HG03378 (cell line): ENCODE results near the gene USP35.

ENCODE experiments used
- ATAC-seq: cut with Tn5 transposase; IDR thresholded peaks from one replicate; pipeline ENCODE4 v1.9.1; 2021; ENCODE audit warnings: mild to moderate bottlenecking, moderate library complexity; ENCODE audit not compliant: unreplicated experiment

The USP35 gene

GRCh38 chr11:78188286-78189173, at the start of gene USP35, which contains the start of gene KCTD21:
Gene USP35, plus strand, starts transcription at chr11:78188919. Its CDS starts 7,327 bp downstream, at chr11:78196246.
Gene KCTD21, minus strand, starts transcription at chr11:78188626. Its CDS starts 14,072 bp downstream, at chr11:78174554.
- peak; percentile 93 for ATAC-seq

- ATAC-seq = peak; percentile 89
Measured at GRCh38 chr11:78139422-78140391, 49.0 kb upstream of the USP35 start, which contains the start of gene ALG8. Gene ALG8, minus strand, starts transcription at chr11:78139626. Its CDS starts 38 bp downstream, at chr11:78139588.

DNA sequence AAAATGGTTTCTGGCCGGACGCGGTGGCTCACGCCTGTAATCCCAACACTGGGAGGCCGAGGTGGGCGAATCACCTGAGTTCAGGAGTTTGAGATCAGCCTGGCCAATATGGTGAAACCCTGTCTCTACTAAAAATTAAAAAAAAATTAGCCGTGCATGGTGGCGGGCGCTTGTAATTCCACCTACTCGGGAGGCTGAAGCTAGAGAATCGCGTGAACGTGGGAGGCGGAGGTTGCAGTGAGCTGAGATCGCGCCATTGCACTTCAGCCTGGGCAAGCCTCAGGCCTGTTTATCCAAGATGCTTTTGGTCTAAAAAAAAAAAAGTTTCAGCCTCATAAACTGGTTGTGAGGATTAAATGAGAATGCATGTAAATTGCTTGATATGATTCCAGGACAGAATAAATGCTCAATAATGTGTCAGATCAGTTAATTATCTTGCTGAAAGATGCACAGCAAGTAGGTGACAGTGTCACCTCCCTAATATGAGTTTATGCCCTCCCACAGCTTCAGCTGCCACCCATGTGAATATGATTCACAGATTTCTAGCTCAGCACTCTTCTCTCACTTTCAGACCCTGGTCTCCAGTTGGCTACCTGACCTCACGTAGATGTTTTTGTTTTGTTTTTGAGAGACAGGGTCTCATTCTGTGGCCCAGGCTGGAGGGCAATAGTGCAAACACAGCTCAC, 48.2 kb upstream of the USP35 start:
- ATAC-seq = no peak

DNA sequence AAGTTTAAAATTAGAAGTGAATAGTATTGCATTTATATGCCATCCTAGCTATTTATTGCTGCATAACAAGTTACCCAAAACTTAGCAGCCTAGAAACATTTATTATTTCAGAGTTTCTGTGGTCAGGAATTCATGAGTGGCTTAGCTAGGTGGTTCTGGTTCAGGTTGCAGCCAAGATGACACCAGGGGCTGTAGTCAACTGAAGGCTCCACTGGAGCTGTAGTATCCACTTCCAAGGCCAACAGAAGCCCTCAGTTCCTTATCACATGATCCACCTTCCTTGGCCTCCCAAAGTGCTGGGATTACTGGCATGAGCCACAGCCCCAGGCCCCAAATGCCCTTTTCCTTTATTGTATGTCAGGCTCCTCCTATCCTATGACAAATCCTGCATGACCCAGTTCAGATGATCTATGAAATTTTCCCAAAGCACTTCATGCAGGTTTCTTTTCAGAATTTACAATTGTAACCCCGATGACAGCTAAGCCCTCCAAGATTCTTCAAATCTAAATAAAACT, 43.2 kb upstream of the USP35 start:
- no peak for ATAC-seq

- no peak for ATAC-seq
Measured at GRCh38 chr11:78147807-78148206, 40.9 kb upstream of the USP35 start.

DNA sequence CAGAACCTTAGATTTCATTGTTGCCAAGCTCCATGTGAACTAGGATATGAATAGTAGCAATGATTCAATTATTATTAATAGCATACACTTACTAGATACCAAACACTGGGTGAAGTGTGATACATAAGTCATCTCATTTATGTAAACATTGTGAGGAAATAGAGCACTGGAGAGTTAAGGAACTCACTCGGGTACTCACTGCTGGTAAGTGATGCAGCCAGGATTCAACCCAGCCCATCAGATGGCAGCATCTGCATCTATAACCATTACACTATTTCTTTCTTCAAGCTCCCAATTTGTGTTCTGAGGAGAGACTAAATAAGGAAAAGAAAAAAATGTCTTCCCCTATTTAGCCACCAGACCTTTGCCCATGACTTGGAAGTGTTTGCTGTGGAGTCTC, 39.1 kb upstream of the USP35 start:
- ATAC-seq = no peak

DNA sequence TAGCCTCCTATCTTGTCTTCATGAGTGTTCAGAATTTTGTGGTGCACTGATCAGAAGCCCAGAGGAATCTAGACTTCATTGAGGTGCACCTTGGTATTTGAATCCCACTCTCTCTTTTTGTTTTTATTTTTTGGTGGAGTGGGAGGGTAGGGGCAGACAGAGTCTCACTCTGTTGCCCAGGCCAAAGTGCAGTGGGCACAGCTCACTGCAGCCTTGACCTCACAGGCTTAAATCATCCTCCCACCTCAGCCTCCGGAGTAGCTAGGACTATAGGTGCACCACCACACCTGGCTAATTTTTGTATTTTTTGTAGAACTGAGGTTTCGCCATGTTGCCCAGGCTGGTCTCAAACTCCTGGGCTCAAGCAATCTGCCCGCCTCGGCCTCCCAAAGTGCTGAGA, 38.4 kb upstream of the USP35 start:
- no peak for ATAC-seq

DNA sequence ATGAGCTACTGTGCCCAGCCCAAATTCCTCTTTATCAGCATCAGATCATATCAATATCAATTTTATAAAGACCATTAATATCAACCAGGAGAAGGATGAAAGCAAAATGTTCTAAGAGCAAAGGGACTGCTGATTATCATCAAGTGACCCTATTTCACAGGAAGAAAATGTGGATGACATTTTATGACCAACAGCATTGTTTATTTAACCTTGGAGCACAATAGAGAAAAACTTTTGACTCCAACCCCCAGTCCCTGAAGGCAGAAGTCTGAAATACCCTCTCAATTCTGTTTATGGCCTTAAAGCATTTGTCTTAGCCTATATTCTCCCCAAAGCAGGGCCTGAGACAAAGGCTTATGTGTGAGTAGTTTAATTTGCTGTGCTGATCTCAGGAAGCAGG, 38.0 kb upstream of the USP35 start:
- no peak for ATAC-seq

DNA sequence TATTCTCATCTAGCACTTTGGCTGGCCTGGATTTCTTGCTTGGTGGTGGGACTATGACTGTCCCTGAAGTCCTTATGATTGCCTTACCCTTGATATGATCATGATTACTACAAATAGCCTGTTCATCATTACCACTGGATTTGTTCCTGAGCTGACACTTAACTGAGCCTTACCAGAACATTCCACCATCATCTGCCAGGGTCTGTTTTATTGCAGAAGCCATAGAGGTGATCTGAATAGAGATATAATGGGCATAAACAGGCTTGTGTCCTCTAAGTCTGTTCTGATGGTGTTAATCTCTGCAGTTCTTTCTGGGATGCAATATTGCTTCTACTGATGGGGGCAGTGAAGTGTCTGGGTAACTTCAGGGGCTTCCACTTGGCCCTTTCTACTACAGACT, 36.9 kb upstream of the USP35 start:
- ATAC-seq = no peak

DNA sequence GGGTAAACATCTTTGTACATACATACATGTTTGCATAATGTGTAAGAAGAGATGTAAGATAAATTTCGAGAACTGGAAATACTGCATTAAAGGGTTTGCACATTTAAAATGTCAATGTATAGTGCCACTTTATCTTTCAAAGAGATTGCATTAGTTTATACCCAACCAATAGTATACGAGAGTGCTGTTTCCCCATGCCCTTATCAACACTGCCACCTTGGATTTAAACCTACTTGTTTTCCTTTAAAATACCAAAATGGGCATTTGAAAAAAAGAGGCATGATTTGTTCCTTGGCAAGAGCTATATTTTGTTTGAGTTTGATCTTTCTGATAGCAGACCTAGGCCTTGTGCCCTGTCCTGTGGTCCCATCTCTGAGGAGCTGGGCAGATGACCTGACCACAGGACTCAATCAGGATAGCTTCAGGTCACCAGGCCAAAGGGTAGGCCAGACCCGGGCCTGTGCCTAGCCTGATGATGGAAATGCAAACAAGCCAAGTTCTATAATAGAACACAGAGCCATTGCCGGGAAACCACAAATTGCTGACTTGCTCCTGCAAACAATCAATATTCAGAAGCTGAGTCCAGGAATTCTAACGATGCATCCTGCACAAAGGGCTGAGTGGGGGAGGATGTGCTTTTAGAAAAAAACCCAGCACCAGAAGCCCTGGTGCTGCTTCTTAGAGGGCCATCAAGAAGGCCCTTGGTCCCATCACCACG, 32.4 kb upstream of the USP35 start:
- no peak for ATAC-seq

DNA sequence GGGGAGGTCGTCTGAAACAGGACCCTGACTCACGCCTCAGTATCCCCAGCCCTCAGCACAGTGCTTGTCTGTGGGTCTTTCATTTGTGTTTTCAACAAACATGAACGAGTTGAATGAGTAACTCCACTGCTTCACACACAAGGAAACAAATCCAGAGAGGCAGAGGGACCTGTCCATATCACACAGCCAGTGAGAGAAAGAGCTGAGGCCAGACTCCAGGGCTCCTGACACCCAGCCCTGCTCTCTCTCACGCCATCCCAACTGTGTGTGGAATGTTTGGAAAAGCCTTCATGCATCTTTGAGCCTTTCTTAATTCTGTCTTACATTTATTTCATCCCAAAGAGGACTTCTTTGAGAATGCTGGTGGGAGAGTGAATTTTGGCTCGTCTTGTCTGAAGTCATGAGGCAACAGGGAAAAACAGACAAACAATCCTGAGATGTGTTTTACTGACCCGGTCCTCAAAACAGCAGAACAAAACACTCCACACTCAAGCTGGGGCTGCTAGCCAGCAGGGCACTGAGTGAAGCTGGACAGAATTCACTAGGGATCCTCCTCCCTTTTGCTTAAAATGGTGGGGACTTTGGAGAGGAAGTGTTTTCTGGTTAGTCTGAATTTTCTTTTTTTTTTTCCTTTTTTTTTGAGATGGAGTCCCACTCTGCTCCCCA, 29.6 kb upstream of the USP35 start:
- ATAC-seq = no peak

DNA sequence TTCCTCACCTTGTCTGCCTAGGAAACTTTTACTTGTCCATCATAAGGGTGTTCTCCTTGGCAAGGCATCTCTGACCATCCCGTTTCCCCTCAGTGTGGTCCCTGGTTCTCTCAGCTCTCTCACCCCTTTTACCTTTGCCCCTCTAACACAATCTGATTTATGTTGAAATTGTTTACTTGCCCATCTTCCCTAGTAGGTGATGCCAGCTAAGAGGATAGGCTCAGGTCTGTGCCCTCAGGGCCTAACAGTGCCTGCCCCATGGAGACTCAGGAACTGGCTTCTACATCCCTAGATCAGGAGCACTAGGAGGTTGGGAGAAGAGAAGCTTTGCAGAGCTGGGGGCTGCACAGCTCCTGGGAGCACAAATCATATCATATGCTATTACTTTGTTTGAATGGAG, 28.2 kb upstream of the USP35 start:
- ATAC-seq = no peak

DNA sequence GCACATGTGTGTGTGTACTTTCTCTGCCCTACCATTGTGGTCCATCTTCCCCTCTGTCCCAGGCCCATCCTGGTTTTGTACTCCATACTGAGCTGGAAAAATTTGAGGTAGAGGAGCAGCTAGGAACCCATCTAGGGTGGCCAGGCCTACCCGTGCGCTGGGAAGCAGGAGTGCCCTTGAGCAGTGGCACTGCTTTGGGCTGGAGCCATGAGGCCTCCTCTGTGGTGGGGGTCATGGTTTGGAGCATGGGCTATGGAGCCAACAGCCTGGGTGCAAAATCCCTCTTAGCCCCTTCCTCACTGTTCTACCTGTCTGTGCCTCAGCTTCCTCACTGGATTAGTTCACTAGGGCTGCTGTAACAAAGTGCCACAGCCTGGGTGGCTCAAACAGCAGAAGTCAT, 27.4 kb upstream of the USP35 start:
- no peak for ATAC-seq

GRCh38 chr11:78161962-78162371, 26.8 kb upstream of the USP35 start:
- ATAC-seq = no peak

- ATAC-seq = no peak
Measured at GRCh38 chr11:78163828-78164227, 24.9 kb upstream of the USP35 start.

- ATAC-seq = no peak
Measured at GRCh38 chr11:78164471-78164870, 24.2 kb upstream of the USP35 start.

- ATAC-seq = no peak
Measured at GRCh38 chr11:78166855-78167469, 21.8 kb upstream of the USP35 start.

DNA sequence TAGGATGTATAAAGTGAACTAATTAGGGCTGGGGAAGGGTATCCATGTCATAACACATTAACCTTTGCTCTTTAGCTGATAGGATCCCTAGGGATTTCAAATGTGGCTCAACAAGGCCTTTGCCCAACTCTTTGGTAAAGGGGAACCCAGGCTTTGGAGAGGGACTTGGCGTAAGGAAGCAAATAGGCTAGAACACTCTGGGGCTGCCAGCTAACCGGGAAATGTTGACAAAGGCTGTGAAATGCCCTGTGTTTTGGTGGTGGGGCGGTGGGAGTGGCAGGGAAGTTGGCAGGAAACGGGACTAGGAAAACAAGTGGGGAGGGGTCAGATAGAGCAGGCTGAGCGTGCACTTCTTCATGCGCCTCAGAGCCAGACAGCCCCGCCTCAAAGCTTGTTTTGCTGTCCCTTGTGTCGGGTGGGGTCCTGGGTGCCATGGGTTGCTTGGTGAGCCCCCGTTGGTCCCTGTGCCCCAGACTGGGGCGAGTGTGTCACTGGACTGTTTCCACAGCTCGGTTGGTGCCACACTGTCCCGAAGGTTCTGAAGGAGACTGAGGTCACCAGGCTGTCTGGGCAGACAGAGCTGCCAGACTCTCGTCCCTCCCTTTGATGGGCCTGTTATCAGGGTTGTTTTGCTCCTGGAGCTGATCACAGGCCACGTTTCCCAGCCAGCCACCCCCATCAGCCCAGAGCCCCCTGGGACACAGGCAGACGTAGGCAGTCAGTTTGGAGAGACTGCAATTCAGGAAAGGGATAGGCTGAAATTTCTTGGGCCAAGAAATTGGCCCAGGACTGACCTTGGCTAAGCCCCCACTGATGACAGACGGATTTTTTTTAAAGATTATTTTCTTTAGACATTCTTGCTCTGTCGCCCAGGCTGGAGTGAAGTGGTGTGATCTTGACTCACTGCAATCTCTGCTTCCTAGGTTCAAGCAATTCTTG, 19.9 kb upstream of the USP35 start:
- ATAC-seq = no peak
